HCT116 (cell line): ENCODE data around the gene HECW1. TPM values are rescaled to one million over a fixed set of nuclear protein-coding genes. Genes with fewer than 3 reads are reported as not detected.

Experiments used
- ATAC-seq: fragments of 200-7000 bp; cut with Tn5 transposase; 2 replicates; pipeline ENCODE4 v1.9.1; 2020; ENCODE audit warnings: mild to moderate bottlenecking, moderate library complexity
- BruUV-seq: library from RNA; stranded (reverse); fragments of 400-500 nt; replicated peaks from 2 replicates; lab custom pipeline; 2021; lab: Mats Ljungman, UMichigan
- CTCF ChIA-PET: fragments of 300-600 bp; sonication (Branson Sonifier 250); formaldehyde crosslinking; loops from one replicate; lab custom pipeline; 2021; ENCODE audit warnings: antibody characterized with exemption; lab: Charles Lee
- POLR2A ChIA-PET: fragments of 300-600, 350-600 bp; sonication (Branson Sonifier 250); formaldehyde crosslinking; loops from one replicate; lab custom pipeline; 2021; ENCODE audit warnings: antibody characterized with exemption; lab: Charles Lee
- RAD21 ChIA-PET, 2 experiments: fragments of 300-600 bp; sonication (Branson Sonifier 250); formaldehyde crosslinking; loops; one replicate each; lab custom pipeline; 2023; ENCODE audit warnings: low total read pairs in 2 of 2; ENCODE audit not compliant: uncharacterized antibody in 2 of 2, unreplicated experiment in 2 of 2, low non-redundant PET in 1 of 2; lab: Charles Lee
- DNase-seq: peaks from one replicate; pipeline ENCODE4 v3.0.0-alpha.2; 2010; ENCODE audit warnings: low read depth, low spot score
- H2AFZ ChIP-seq: fragments of 200-600 bp; shearing (Covaris generic), sonication (generic); 2 replicates; pipeline ENCODE4 v1.6.1; 2017; ENCODE audit warnings: low read depth, mixed run types, mixed read lengths, antibody characterized with exemption, low read length; ENCODE audit not compliant: poor library complexity, severe bottlenecking
- H3K27ac ChIP-seq: 2 replicates; pipeline ENCODE4 v1.5.1; 2012; ENCODE audit warnings: low read depth, low read length
- H3K27me3 ChIP-seq: fragments of 200-600 bp; sonication (generic); 2 replicates; pipeline ENCODE4 v1.6.1; 2016; ENCODE audit warnings: mixed run types, low read length, mixed read lengths; ENCODE audit not compliant: insufficient read depth
- H3K36me3 ChIP-seq, 2 experiments: fragments of 200-500 bp in 1 of 2; fragments of 200-600 bp in 1 of 2; sonication (Bioruptor generic) in 1 of 2; sonication (generic) in 1 of 2; 2 replicates each; pipeline versions ENCODE4 v1.5.1 to v1.6.1; 2014 to 2016; ENCODE audit warnings: low read length in 2 of 2, inconsistent platforms in 1 of 2, mixed read lengths in 1 of 2, mixed run types in 1 of 2; ENCODE audit not compliant: insufficient read depth in 2 of 2, control insufficient read depth in 1 of 2
- H3K4me1 ChIP-seq, 2 experiments: fragments of 200-600 bp in 1 of 2; sonication (generic) in 1 of 2; 2 replicates each; pipeline versions ENCODE4 v1.5.1 to v1.6.1; 2012 to 2017; ENCODE audit warnings: low read length in 2 of 2, inconsistent platforms in 1 of 2, mild to moderate bottlenecking in 1 of 2, mixed read lengths in 1 of 2, mixed run types in 1 of 2, moderate library complexity in 1 of 2; ENCODE audit not compliant: insufficient read depth in 2 of 2, control insufficient read depth in 1 of 2
- H3K4me2 ChIP-seq: fragments of 200-600 bp; sonication (generic); 2 replicates; pipeline ENCODE4 v1.6.1; 2017; ENCODE audit warnings: mixed run types, low read length, mixed read lengths
- H3K4me3 ChIP-seq, 2 experiments: fragments of 200-600 bp in 1 of 2; sonication (generic) in 1 of 2; replicated peaks in 1 of 2; 2 replicates each; pipeline ENCODE4 v1.5.1; 2011 to 2016; ENCODE audit warnings: low read length in 2 of 2, control low read depth in 1 of 2, low read depth in 1 of 2, mild to moderate bottlenecking in 1 of 2, mixed read lengths in 1 of 2, mixed run types in 1 of 2
- H3K79me2 ChIP-seq: fragments of 200-600 bp; sonication (generic); 2 replicates; pipeline ENCODE4 v1.6.1; 2017; ENCODE audit warnings: mild to moderate bottlenecking, mixed run types, low read length, moderate library complexity, mixed read lengths; ENCODE audit not compliant: insufficient read depth
- H3K9ac ChIP-seq: fragments of 200-600 bp; sonication (generic); 2 replicates; pipeline ENCODE4 v1.6.1; 2016; ENCODE audit warnings: low read length, mixed read lengths
- H3K9me2 ChIP-seq: fragments of 200-600 bp; sonication (generic), shearing (Covaris generic); 2 replicates; pipeline ENCODE4 v1.6.1; 2017; ENCODE audit warnings: mixed run types, mild to moderate bottlenecking, moderate library complexity; ENCODE audit not compliant: insufficient read depth
- H3K9me3 ChIP-seq, 2 experiments: fragments of 200-500 bp in 1 of 2; fragments of 200-600 bp in 1 of 2; sonication (Bioruptor generic) in 1 of 2; sonication (generic) in 1 of 2; 2 replicates each; pipeline ENCODE4 v1.6.1; 2014 to 2017; ENCODE audit warnings: low read length in 2 of 2, mixed read lengths in 2 of 2, inconsistent platforms in 1 of 2, low read depth in 1 of 2, mild to moderate bottlenecking in 1 of 2, mixed run types in 1 of 2, moderate library complexity in 1 of 2; ENCODE audit not compliant: control insufficient read depth in 1 of 2, insufficient read depth in 1 of 2
- H4K20me1 ChIP-seq: fragments of 200-600 bp; sonication (generic), shearing (Covaris generic); 2 replicates; pipeline ENCODE4 v1.6.1; 2017; ENCODE audit warnings: mixed run types, mild to moderate bottlenecking, moderate library complexity; ENCODE audit not compliant: insufficient read depth
- ATF3 ChIP-seq: IDR thresholded peaks from 2 replicates; pipeline ENCODE4 v1.6.1; 2012
- CBX3 ChIP-seq: IDR thresholded peaks from 2 replicates; pipeline ENCODE4 v1.6.1; 2012; ENCODE audit warnings: low read depth
- CEBPB ChIP-seq: IDR thresholded peaks from 2 replicates; pipeline ENCODE4 v1.6.1; 2012; ENCODE audit warnings: low read depth
- EGR1 ChIP-seq: IDR thresholded peaks from 2 replicates; pipeline ENCODE4 v1.6.1; 2012; ENCODE audit warnings: low read depth
- ELF1 ChIP-seq: IDR thresholded peaks from 2 replicates; pipeline ENCODE4 v1.6.1; 2012; ENCODE audit warnings: low read depth, borderline replicate concordance
- EZH2phosphoT487 ChIP-seq: fragments of 200-600 bp; IDR thresholded peaks from 2 replicates; pipeline ENCODE4 v1.6.1; 2018; ENCODE audit warnings: antibody characterized with exemption, borderline replicate concordance
- FOSL1 ChIP-seq: IDR thresholded peaks from 2 replicates; pipeline ENCODE4 v1.6.1; 2012; ENCODE audit warnings: low read depth
- JUND ChIP-seq: IDR thresholded peaks from 2 replicates; pipeline ENCODE4 v1.6.1; 2012
- MAX ChIP-seq: IDR thresholded peaks from 2 replicates; pipeline ENCODE4 v1.6.1; 2012
- POLR2A ChIP-seq: IDR thresholded peaks from 2 replicates; pipeline ENCODE4 v1.7.0; 2011; ENCODE audit warnings: borderline replicate concordance; ENCODE audit not compliant: insufficient read depth, insufficient read length; ENCODE audit errors: extremely low read depth
- POLR2AphosphoS5 ChIP-seq: IDR thresholded peaks from 2 replicates; pipeline ENCODE4 v1.6.1; 2011; ENCODE audit warnings: mild to moderate bottlenecking, low read depth, low read length, moderate library complexity
- RAD21 ChIP-seq: IDR thresholded peaks from 2 replicates; pipeline ENCODE4 v1.6.1; 2012; ENCODE audit warnings: low read depth, mild to moderate bottlenecking
- REST ChIP-seq: IDR thresholded peaks from 2 replicates; pipeline ENCODE4 v1.6.1; 2012; ENCODE audit warnings: low read depth
- SIN3A ChIP-seq: IDR thresholded peaks from 2 replicates; pipeline ENCODE4 v1.6.1; 2012; ENCODE audit warnings: low read depth
- SP1 ChIP-seq: IDR thresholded peaks from 2 replicates; pipeline ENCODE4 v1.6.1; 2012; ENCODE audit warnings: low read depth
- SRF ChIP-seq: IDR thresholded peaks from 2 replicates; pipeline ENCODE4 v1.6.1; 2012; ENCODE audit warnings: low read depth
- YY1 ChIP-seq: IDR thresholded peaks from 2 replicates; pipeline ENCODE4 v1.6.1; 2011; ENCODE audit warnings: low read length, low read depth, moderate library complexity, mild to moderate bottlenecking; ENCODE audit not compliant: insufficient replicate concordance; ENCODE audit errors: extremely low read depth
- ZFX ChIP-seq: fragments of 450-650 bp; IDR thresholded peaks from 2 replicates; pipeline ENCODE4 v1.6.1; 2017
- ZNF274 ChIP-seq: fragments of 200-500 bp; sonication (Bioruptor generic); IDR thresholded peaks from 2 replicates; pipeline ENCODE4 v1.6.1; 2014; ENCODE audit warnings: mild to moderate bottlenecking, low read depth, low read length, inconsistent platforms
- intact Hi-C: fragments of 100-400 bp; cut with micrococcal nuclease; formaldehyde crosslinking; loops from 2 replicates; pipeline ENCODE4 v1.10.0; 2022
- total RNA-seq: library from RNA; stranded (reverse); gene quantifications from one replicate; pipeline ENCODE4 v1.2.1, GENCODE V29; 2021; ENCODE audit not compliant: unreplicated experiment

Gene HECW1
- total RNA-seq, 1 experiment from 2014 or later = 5.6 TPM

GRCh38 chr7:43396187-43396740 lies 283.8 kb downstream of the HECW1 start:
- Histone ChIP-seq H3K79me2 (no peaks in the 10 kb centered on the region), H3K27me3 (no peaks in the 10 kb centered on the region), H3K4me1 (no peaks in the 10 kb centered on the region), H3K4me2 (no peak overlapping the region), H2AFZ (no peak overlapping the region), H3K36me3 (no peaks in the 10 kb centered on the region), H3K9me3 (no peaks in the 10 kb centered on the region), H3K4me3 (no peak overlapping the region), H3K9ac (no peak overlapping the region)
- no TSS peak for BruUV-seq
- DNase-seq (no peak), ATAC-seq (no peak)
- RAD21 ChIA-PET = no interaction called here
- intact Hi-C loops = no loop called here
- CTCF ChIA-PET = no interaction called here
- POLR2A ChIA-PET = no interaction called here
- no peak for TF ChIP-seq EGR1
- TF ChIP-seq SIN3A = no peak
- TF ChIP-seq RAD21 = no peak
- no peak for TF ChIP-seq EZH2phosphoT487
- no peak for TF ChIP-seq CEBPB
- TF ChIP-seq FOSL1 = no peak
- no peak for TF ChIP-seq ZNF274
- no peak for TF ChIP-seq SP1
- no peak for TF ChIP-seq MAX
- TF ChIP-seq SRF = no peak
- TF ChIP-seq, all 23 proteins: peak for 0
- Histone ChIP-seq H3K9me2 (no peaks in the 10 kb centered on the region), H3K27ac (no peak overlapping the region), H4K20me1 (no peaks in the 10 kb centered on the region)

GRCh38 chr7:43398831-43399230 lies 286.4 kb downstream of the HECW1 start:
- ATAC-seq = no peak
- DNase-seq = no peak
- intact Hi-C loops = no loop called here
- Histone ChIP-seq H3K4me2 (no peak overlapping the region), H3K36me3 (no peaks in the 10 kb centered on the region), H4K20me1 (no peaks in the 10 kb centered on the region), H3K4me1 (no peaks in the 10 kb centered on the region), H3K9ac (no peak overlapping the region), H3K27me3 (no peaks in the 10 kb centered on the region), H3K79me2 (no peaks in the 10 kb centered on the region), H3K9me3 (no peaks in the 10 kb centered on the region), H2AFZ (no peak overlapping the region), H3K27ac (no peak overlapping the region), H3K9me2 (no peaks in the 10 kb centered on the region), H3K4me3 (no peak overlapping the region)
- ChIA-PET CTCF (no interaction called here), RAD21 (no interaction called here), POLR2A (no interaction called here)
- TF ChIP-seq REST (no peak), POLR2AphosphoS5 (no peak), ZFX (no peak), POLR2A (no peak), RAD21 (no peak), CBX3 (no peak), YY1 (no peak), EGR1 (no peak), CEBPB (no peak), MAX (no peak), ATF3 (no peak), EZH2phosphoT487 (no peak), SIN3A (no peak), JUND (no peak), ELF1 (no peak), FOSL1 (no peak)
- BruUV-seq = no TSS peak
